T-helper 22 cell (primary cell): ENCODE data around the gene DUSP15.

Experiments
- DNase-seq: peaks from one replicate; pipeline ENCODE4 v3.0.0-alpha.2; 2020; ENCODE audit warnings: low read depth

Gene DUSP15

DNA sequence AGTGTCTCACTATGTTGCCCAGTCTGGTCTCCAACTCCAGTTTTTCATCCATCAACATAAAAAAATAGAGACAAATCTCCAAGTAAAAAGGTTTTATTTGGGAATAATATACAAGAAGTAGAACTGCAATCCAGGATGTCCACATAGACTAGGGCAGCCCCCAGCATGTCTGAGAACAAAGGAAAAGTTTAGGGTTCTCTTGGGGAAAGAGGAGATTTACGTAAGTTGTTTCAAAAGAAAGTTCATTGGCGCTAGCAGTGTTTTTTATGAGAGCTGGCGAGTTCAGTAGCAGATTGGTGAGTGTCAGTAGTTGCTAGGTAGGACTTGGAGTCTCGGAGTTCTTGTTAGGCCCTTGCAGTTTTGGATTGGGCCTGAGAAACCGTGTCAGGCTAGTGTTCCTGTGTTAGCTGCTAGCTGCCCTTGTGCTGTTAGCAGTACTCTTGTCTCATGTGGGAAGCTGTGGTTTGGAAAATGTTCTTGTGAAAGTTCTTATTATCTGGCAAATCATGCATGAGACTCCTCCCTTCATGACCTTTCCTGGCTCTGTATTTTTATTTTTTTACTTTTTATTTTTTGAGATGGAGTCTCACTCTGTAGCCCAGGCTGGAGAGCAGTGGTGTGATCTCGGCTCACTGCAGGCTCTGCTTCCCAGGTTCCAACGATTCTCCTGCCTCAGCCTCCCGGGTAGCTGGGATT lies 24.8 kb upstream of the DUSP15 start:
- DNase-seq, result no peak

DNA sequence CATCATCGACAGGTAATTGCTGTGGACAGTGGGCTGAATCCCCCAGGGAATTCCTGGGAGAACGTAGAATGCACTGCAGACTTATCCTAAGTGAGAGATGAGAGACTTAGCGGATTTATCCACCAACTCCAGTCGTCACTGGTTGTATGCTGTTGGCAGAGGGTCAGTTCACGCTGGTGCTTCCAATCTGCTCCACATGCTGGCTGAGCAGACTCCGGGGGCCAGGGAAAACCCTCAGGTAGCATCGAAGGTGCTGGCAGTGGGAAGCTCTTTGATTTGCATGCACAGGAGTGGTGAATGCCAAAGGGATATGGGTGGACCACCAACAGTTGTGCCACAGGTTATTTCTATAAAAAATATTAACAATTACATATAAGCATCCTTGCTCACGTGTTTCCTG lies 20.3 kb upstream of the DUSP15 start:
- no peak for DNase-seq

DNA sequence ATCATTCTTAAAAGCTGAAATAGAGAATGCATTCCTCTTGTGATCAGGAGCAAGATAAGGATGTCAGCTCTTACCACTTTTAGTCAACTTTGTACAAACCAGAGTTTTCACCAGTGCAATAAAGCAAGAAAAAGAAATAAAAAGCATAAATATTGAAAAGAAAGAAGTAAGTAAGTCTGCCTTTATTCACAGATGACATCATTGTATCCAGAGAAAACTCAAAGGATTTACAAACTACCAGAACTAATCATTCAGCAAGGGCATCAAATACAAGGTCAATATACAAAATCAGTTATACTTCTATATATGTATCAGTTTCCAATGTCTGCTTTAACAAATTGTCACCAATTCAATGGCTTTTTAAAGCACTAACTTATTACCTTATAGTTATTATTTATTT lies 13.5 kb upstream of the DUSP15 start:
- DNase-seq, result no peak

DNA sequence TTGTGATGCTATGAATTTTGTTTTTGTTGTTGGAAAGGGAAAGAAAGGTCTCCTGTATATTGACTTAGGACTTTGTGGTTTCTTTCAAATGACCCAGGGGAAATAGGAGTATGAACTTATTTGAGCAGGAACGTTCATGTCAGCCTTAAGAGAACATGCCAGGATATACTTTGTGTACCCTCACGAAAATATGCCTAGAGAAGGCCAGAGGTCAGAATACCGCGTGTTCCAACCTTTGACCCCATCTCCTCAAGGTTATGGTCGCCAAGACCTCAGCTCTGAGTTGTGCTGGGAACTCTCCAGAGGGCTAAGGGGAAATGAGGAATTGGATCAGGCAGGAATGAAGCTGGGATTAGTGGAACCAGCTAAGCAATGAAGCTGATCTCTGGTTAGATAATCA lies 11.6 kb upstream of the DUSP15 start:
- no peak for DNase-seq

DNA sequence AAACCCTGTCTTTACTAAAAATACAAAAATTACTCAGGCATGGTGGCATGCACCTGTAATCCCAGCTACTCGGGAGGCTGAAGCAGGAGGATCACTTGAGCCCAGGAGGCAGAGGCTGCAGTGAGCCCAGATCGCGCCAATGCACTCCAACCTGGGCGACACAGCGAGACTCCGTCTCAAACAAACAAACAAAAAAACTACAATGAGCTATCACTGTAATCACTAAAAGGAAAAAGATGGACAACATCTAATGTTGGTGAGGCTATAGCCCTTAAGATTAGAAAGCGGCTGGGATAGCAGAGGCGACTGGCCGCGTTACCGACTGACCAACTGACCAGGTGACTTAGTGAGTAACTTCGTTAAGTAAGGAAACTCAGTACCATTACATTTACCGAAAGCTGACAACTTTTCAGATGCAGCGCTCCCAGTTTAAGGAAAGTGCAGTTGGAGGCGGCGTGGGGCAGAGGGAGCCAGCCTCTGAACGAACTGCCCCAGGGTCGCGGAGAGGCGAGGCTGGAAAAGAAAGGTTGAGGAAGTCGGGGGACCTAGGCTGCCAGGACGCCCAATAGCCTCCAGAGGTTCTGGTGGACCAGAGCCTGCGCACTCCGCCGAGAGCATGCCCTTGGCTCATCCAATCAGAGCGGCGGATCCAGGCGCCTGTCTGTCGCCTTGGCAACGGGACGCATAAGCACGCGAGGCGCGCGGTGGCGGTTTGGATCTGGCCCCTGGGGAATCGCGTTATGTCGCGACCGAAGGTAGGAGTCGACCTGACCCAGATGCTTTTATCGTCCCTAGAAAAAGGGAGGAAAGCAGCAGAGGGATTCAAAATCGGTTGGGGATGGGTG lies 9.0 kb upstream of the DUSP15 start:
- peak; percentile 66 for DNase-seq

DNA sequence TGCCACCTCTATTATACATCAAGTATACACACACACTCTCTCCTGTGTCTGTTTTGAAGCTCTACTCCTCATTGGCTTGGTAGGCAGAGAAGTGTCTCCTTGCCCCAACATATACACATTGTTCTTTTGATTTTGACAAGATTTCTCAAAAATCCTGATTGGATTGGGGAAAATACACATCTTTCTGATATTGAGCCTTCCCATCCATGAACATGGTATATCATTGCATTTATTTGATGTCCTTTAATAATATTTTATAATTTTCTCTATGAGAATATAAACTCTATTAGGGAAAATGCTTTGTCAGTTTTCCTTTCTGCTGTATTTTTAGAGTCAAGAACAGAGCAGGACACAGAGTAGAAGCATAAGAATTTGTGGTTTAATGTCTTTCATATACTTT lies 7.4 kb upstream of the DUSP15 start:
- DNase-seq, result no peak

DNA sequence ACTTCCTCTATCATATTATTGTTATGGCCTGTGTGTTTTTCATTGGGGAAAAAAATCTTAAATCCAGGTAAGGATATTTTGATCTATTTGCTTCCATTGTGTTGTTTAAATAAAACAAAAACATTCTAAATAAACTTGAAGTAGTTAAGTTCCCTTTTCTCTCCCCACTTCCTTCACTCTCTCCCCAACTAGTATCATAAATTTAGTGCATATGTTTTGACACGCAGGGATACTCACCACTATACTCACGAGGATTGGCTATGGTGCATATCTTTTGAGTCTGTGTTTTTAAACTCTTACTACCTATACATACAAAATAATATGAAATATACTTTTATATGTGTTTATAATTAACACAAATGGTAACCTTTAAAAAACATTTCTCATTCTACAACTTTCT lies 5.3 kb upstream of the DUSP15 start:
- no peak for DNase-seq

DNA sequence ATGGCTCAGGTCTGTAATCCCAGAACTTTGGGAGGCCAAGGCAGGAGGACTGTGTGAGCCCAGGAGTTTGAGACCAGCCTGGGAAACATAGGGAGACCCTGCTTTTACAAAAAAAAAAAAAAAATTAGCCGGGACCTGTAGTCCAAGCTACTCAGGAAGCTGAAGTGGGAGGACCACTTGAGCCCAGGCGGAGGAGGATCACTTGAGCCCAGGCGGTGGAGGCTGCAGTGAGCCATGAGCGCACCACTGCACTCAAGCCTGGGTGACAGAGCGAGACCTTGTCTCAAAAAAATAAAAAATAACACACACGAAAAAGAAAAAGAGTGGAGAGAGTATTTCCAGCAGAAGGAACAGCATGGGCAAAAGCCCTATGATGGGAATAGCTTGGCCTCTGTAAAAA lies 2.1 kb upstream of the DUSP15 start:
- no peak for DNase-seq

DNA sequence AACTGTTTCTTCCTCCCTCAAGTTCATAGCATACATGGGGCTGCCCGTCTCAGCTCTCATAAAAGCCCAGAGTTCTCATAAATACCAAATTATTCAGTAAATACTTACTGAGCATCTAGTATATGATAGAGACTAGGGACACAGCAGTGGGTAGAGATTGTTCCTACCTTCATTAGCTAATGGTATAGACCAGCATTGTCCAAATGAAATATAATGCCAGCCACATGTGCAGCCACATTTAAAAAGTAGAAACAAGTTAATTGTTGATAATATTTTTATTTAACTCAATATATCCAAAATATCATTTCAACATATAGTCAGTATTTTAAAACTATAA lies 1.3 kb upstream of the DUSP15 start:
- no peak for DNase-seq

DNA sequence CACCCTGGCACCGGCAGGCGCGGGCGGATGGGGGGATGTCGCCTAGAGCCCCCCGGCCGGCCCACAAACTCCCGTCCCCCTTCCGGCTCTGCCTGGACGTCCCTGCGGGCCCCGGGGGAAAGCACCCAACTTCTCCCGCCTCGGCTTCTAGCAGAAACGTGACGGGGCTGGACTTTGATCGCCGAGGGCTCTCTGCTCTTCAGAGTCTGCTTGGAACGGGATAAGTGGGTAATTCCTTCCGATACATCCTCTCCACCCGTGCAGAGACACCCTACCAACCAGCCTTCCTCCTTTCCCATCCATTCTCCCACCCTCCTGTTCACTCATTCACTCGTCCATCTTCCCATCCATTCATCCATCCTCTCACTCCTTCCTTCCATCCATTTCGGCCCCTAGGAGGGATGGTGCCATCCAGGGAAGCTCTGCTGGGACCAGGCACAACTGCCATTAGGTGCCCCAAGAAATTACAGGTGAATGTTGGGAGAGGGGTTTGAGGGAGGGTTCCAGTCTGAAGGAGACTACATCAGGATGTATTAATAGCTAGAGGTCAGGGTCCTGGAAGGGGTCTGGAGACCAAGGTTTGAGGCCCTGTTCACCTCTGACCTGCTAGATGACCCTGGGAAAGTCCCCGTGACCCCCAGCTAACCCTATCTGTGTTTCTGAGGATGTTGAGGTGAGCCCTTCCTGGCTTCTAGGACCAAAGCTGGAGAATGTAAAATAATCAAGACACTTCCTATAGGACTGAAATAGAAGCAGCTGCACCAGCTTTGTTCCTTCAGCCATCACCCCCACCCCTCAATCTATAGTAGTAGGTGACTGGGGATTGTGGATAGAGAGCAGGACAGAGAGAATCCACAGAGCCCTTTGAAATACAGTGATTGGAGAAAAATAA lies 645 bp upstream of the DUSP15 start:
- DNase-seq, result no peak

DNA sequence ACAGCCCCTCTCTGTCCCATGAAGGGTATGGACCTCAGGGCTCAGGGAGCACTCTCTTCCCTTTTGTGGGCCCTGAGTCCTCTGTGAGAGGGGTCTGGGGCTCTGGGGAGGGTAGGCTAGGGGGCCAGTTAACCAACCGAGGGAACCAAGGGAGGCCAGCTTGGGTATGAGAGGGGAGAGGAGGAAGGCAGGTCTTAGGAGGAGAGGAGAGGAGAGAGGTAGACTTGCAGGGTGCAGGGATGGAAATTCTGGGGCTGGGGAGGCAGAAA lies 720 bp downstream of the DUSP15 start:
- DNase-seq, result no peak

DNA sequence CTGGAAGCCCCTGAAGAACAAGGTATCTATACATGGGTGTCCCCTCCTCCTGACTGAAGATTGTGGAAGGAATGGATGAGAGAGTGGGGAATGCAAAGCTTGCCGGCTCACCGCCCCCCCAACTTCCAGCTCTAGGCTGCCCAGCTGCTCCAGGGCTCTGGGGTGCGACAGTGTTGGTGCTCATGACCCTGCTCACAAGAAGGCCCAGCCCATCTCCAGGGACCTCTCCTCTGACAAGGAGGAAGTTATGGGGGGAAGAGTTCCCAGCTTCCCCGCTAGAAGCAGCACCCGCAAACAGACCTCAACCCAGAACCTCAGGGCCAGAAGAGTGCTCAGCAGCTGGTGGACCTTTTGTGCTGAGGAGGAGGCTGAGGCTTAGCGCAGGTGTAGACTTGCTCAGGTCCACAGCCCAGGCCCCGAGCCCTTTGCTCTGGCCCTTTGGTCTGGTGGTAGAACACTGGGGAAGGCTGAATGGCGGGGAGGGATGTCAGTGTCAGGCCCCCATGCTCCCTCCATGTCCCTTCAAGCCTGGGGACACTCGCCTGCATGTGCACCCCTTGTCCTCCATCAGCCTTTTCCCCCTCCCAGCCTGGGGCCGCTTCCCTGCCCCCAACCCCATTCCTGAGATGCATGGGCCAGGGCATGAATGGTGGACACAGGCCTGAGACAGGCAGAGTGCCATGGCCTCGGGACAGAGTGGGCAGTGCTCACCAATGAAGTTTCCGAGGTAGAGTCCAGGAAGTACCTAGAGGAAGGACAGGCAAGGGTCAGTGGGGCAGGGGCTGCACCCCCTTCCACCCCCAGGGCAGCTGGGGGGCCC lies 1.3 kb downstream of the DUSP15 start:
- no peak for DNase-seq

DNA sequence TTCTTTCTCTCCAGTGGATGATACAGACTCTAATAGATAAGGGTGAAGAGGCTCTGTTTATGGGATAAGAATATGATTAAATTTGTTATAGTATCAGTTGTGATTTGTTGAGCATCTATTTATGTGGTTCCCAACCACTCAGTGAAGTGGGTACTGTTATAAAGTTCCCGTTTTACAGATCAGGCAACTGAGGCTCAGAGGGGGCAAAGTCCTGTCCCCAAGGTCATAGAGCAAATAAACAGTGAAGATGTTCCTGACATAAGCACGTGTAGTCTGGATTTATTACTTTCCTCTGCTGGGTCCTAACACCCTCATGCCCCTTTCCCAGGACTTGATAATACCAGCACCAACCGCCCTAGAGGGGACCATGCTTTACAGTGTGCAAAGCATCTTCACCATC lies 4.1 kb downstream of the DUSP15 start:
- no peak for DNase-seq

DNA sequence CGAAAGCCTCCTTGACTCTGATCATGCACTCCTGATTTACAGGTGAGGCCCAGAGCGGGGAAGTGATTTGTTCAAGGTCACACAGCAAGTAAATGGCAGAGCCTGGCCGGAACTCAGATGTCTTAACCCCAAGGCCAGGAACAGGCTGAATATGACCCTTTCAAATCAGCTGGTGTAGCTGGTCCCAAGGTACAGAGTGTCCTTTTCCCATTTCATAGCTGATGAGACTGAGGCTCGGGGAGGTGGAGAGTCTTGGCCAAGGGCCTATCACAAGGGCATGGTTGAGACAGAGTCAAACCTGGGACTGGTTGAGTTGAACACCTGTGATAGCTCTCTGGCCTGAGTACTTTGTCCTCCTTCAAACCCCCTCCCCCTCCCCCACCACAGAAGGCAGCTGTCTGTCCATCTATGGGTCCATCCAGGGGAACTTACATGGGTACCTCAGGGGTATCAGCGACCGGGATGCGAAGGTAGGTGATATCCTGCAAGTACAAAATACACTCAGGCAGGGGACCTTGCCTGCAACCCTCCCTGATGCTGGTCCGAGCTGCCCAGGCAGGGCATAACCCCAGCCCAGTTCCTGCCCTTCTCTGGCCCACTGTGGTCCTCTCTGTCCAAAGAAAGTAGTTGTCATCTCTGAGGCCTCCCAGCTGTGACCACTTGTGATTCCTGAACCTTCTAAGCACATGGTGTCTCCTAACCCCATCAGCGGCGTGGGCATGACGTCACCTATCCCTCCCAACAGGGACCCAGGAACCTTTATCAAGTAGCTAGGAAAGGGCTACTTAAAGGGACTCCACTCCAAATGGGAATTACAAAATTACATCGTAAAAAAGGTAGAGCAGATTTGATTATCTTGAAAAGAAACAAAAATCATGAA lies 5.6 kb downstream of the DUSP15 start:
- no peak for DNase-seq

DNA sequence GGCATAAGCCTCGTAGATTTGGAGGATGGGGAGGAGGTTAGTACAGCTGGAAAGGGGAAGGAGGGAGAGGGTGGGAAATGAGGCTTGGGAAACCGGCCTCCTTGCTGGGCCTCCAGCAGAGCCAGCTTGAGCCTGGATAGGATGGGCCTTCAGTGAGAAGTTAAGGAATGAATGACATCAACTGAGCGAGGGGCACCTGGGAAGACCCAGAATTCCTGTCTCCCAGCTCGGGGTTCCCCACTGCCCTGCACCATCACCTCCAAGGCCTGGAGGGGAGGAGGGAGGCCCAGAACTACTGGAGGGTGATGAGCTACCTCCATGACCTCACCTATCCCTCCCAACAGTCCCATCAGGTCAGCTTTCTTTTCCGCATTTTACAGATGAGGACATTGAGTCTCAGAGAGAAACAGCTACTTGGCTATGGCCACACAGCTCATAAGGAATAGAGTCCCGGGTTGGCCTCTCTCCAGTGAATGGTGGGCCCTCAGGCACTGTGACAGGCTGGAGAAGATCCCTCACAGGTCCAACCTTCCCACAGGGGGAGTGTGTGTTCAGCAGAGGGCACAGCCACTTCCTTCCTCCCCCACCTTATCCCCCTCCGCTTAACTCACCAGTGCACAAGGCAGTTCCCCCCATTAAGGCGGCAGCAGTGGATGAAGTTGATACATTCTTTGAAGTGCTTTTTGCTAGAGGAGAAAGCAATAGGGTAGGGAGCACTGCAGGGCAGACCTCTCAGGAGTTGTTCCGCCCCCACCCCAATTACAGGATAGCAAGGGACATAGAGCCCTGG lies 6.8 kb downstream of the DUSP15 start:
- no peak for DNase-seq

DNA sequence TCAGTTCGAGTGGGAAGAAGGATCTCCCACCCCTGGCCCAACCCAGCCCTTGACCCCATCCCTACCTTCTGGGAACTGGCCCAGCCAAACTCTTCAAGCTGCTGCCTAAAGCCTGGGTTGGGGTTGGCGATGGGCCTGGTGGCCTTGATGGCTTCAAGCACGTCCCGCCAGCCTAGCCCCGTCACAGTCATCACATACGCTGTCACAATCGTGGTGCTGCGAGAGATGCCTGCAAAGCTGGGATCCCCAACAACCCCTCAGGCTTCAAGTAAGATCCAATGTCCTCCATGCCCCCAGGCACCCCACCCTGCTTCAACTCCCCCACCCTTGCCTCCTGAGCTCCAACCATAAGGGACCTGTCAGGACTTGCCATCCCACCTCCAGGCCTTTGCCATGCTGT lies 7.8 kb downstream of the DUSP15 start:
- no peak for DNase-seq

DNA sequence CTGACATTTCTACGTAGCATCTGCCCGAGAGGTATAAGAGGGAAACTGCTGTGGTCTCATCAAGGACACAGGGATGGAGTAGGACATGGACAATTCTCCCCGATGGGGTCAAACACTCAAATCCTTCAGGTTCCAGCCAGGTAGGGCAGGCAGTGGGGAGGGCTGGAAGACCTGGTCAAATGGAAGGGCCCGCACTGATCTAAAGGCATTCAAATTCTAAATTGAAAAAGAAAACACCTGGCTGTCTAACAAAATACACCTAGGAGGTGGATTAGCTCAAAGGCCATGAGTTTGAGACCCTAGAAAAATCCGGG lies 8.2 kb downstream of the DUSP15 start:
- DNase-seq, result no peak

DNA sequence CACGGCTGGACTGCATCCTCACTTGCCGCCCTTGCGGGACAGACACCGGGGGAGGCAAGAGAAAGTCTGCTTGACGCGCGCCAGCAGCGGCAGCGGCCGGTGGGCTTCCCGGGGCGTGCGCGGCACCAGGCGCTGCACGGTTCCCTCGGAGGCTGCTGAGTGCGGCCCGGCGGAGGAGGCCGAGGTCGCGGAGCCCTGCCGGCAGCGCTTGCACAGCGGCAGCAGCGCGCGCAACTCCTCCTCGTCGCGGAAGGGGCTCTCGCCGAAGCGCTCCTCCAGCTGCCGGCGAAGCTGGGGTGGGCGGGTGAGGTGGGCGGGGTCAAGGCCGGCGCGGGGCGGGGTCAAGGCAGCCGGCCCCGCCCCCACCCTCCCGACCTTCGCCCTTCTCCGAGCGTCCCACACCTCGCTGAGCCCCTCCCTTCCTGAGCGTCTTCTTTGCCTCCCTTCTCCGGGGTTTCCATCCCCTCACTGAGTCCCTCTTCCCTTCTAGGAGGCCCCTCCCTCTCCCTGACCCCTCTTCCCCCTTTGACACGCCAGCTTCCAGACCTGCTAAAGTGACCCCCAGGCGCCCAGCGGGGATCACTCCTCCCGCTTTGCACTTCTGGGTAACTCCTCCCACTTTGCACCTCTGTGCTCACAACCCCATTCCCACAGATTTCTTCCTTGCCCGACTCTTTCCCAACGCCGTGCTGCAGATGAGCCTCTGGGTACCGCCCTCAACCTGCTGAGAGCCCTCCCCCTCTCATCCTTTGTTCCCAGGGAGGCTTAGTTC lies 8.8 kb downstream of the DUSP15 start:
- peak; percentile 39 for DNase-seq

DNA sequence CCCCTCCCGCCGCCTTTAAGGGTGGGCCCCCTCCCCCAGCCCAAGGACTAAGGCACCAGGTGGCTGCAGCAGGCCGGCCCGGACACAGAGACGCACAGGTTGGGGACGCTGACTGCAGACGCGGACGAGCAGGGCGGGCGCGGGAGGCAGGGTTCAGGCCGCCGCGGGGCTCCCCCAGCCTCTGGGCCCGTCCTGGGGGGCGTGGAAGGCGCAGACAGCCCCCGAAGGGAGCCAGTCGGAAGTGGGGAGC lies 9.3 kb downstream of the DUSP15 start:
- DNase-seq, result no peak
